OCI-LY7 (cell line): ENCODE measurements around the gene IL12RB2.
"Not testable (repeated sequence)": the region's sequence is repeated elsewhere in the genome, so short reads cannot be mapped to it uniquely, and the experiment has no call there.

Experiments
- EZH2phosphoT487 ChIP-seq: fragments of 200-600 bp; sonication (generic); IDR thresholded peaks from 2 replicates; pipeline ENCODE4 v1.6.1; 2018; ENCODE audit warnings: low read depth, borderline replicate concordance, mild to moderate bottlenecking, mixed run types, antibody characterized with exemption, low read length, moderate library complexity, mixed read lengths
- TF ChIP-seq, protein P1 (sequence below): fragments of 200-600 bp; sonication (generic); conservative IDR thresholded peaks from 2 replicates; pipeline ENCODE4 v1.5.1; 2014; ENCODE audit warnings: mild to moderate bottlenecking, antibody characterized with exemption, low read length, moderate library complexity, mixed read lengths

DNA sequence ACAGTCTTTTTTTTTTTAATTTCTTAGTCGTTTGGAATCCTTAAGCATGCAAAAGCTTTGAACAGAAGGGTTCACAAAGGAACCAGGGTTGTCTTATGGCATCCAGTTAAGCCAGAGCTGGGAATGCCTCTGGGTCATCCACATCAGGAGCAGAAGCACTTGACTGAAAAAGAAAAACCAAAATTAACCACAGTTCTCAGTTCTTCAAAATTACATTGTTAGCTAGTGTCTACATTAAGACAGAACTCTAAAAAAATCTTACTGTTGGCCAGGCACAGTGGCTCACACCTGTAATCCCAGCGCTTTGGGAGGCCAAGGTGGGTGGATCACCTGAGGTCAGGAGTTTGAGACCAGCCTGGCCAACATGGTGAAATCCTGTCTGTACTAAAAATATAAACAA, 105.4 kb downstream of the IL12RB2 start:
- TF ChIP-seq, protein P1, sequence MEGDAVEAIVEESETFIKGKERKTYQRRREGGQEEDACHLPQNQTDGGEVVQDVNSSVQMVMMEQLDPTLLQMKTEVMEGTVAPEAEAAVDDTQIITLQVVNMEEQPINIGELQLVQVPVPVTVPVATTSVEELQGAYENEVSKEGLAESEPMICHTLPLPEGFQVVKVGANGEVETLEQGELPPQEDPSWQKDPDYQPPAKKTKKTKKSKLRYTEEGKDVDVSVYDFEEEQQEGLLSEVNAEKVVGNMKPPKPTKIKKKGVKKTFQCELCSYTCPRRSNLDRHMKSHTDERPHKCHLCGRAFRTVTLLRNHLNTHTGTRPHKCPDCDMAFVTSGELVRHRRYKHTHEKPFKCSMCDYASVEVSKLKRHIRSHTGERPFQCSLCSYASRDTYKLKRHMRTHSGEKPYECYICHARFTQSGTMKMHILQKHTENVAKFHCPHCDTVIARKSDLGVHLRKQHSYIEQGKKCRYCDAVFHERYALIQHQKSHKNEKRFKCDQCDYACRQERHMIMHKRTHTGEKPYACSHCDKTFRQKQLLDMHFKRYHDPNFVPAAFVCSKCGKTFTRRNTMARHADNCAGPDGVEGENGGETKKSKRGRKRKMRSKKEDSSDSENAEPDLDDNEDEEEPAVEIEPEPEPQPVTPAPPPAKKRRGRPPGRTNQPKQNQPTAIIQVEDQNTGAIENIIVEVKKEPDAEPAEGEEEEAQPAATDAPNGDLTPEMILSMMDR, result not testable (repeated sequence)
- not testable (repeated sequence) for TF ChIP-seq EZH2phosphoT487
